Adrenal gland (tissue), 12 donors: Measurements from ENCODE around the gene FAM181B. TPM values are rescaled to one million over a fixed set of nuclear protein-coding genes. Genes with fewer than 3 reads are reported as not detected.
A peak's percentile ranks its signal among the peaks of the same experiment; 100 is the strongest.

Experiments
- DNase-seq, 7 donors: peaks; one replicate each; pipeline ENCODE4 v3.0.0-alpha.2; 2019 to 2020
- H3K27ac ChIP-seq, 5 donors: fragments of 200-600 bp; sonication (generic) in 4 of 5; 1 replicate in 3 of 5; 2 replicates in 2 of 5; pipeline versions ENCODE4 v1.5.1 to v1.8.0; 2016 to 2020; ENCODE audit warnings: mild to moderate bottlenecking in 1 of 5
- H3K27me3 ChIP-seq: fragments of 200-600 bp; 2 replicates; pipeline ENCODE4 v1.8.0; 2021
- H3K36me3 ChIP-seq, 2 donors: fragments of 200-600 bp; replicated peaks in 1 of 2; 1 replicate in 1 of 2; 2 replicates in 1 of 2; pipeline versions ENCODE4 v1.5.1 to v1.8.0; 2018 to 2022
- H3K4me1 ChIP-seq, 2 donors: fragments of 200-600 bp; replicated peaks in 1 of 2; 1 replicate in 1 of 2; 2 replicates in 1 of 2; pipeline versions ENCODE4 v1.5.1 to v1.8.0; 2018 to 2021
- H3K4me3 ChIP-seq, 4 donors: fragments of 200-600 bp; sonication (generic) in 3 of 4; one replicate each; pipeline ENCODE4 v1.5.1; 2016 to 2018
- H3K9me3 ChIP-seq, 3 donors: fragments of 200-600 bp; sonication (generic) in 1 of 3; replicated peaks in 1 of 3; 1 replicate in 2 of 3; 2 replicates in 1 of 3; pipeline versions ENCODE4 v1.5.1 to v1.8.0; 2016 to 2021
- POLR2A ChIP-seq, 2 donors: fragments of 450-650 bp; IDR thresholded peaks; one replicate each; pipeline ENCODE4 v1.6.1; 2017; ENCODE audit warnings: antibody characterized with exemption in 2 of 2, mild to moderate bottlenecking in 2 of 2, moderate library complexity in 1 of 2
- WGBS, 4 donors: extraction: QIAGEN DNeasy Blood & Tissue Kit in 2 of 4; methylation state at CpG; one replicate each; pipeline versions ENCODE4 v1.1.5 to v1.1.7; 2013 to 2017; 5-methylcytosine and 5-hydroxymethylcytosine counted together
- intact Hi-C, 2 donors: fragments of 100-400 bp; cut with DNase I; formaldehyde crosslinking; loops; one replicate each; pipeline versions ENCODE4 v1.14.1 to v1.15.0; 2022 to 2023
- polyA plus RNA-seq, 3 donors: library from polyadenylated mRNA; stranded (reverse); fragments of 200-250 nt in 2 of 3; fragments of 350-450 nt in 1 of 3; fragmentation: Illumina TruSeq in 1 of 3; extraction: RNeasy Lipid Tissue Mini Kit (QIAGEN cat#74804) in 1 of 3; gene quantifications; one replicate each; pipeline ENCODE4 v1.2.3, GENCODE V29; 2013 to 2014
- total RNA-seq, 9 donors: library from RNA; depleted of rRNA in 4 of 9; stranded (reverse); fragments of >200 nt in 4 of 9; fragments of 120-200 nt in 1 of 9; fragmentation: NEBNext Ultra II Directional in 1 of 9; extraction: Animal tissue kit (Norgen Biotek cat#: 25700) in 1 of 9; gene quantifications; one replicate each; pipeline versions ENCODE4 v1.1.0 to v1.2.4, GENCODE V29; 2013 to 2023
- TF ChIP-seq, protein P1 (sequence below), 6 experiments: fragments of 450-650 bp in 4 of 6; fragments of 200-600 bp in 2 of 6; sonication (generic) in 1 of 6; IDR thresholded peaks; 1 replicate in 5 of 6; 2 replicates in 1 of 6; pipeline versions ENCODE4 v1.5.1 to v1.8.0; 2016 to 2021; ENCODE audit warnings: antibody characterized with exemption in 6 of 6, mild to moderate bottlenecking in 2 of 6, moderate library complexity in 1 of 6
- donor health status: healthy with polysubstance abuse.
- donor health status: Bipolar disorder and iron deficiency.
- donor health status: DM: yes; HTN: yes; CAD: no.
- donor health status: DM: no; HTN: no; CAD: no.
- donor health status: DM: no; HTN: no; CAD: no.
- donor health status: DM: yes; HTN: yes; CAD: no.

Gene FAM181B
- total and polyA plus RNA-seq, 12 donors: 0.04 to 3.2 (median 0.99) TPM; not detected in 2

DNA sequence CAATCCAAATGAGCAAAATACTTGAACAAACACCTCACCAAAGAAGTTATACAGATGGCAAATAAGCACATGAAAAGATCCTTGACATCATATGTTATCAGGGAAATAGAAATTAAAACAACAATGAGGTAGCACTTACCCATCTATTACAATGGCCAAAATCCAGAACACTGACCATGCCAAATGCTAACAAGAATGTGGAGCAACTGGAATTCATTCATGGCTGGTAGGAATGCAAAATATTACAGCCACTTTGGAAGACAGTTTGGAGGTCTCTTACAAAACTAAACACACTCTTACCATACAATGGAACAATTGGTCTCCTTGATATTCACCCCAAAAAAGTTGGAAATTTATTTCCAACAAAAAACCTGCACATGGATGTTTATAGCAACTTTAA lies 19.1 kb upstream of the FAM181B start:
- DNase-seq: no peak
- no peak overlapping the region for H3K27ac ChIP-seq
- TF ChIP-seq, protein P1, sequence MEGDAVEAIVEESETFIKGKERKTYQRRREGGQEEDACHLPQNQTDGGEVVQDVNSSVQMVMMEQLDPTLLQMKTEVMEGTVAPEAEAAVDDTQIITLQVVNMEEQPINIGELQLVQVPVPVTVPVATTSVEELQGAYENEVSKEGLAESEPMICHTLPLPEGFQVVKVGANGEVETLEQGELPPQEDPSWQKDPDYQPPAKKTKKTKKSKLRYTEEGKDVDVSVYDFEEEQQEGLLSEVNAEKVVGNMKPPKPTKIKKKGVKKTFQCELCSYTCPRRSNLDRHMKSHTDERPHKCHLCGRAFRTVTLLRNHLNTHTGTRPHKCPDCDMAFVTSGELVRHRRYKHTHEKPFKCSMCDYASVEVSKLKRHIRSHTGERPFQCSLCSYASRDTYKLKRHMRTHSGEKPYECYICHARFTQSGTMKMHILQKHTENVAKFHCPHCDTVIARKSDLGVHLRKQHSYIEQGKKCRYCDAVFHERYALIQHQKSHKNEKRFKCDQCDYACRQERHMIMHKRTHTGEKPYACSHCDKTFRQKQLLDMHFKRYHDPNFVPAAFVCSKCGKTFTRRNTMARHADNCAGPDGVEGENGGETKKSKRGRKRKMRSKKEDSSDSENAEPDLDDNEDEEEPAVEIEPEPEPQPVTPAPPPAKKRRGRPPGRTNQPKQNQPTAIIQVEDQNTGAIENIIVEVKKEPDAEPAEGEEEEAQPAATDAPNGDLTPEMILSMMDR (IDR thresholded peaks at IDR 0.05): no peak
- no peak for TF ChIP-seq POLR2A (IDR thresholded peaks at IDR 0.05)
- no peaks in the 10 kb centered on the region for H3K27me3 ChIP-seq
- H3K4me3 ChIP-seq: no peak overlapping the region
- no peaks in the 10 kb centered on the region for H3K9me3 ChIP-seq
- H3K4me1 ChIP-seq: no peaks in the 10 kb centered on the region
- intact Hi-C loops: no loop called here
- no peaks in the 10 kb centered on the region for H3K36me3 ChIP-seq

DNA sequence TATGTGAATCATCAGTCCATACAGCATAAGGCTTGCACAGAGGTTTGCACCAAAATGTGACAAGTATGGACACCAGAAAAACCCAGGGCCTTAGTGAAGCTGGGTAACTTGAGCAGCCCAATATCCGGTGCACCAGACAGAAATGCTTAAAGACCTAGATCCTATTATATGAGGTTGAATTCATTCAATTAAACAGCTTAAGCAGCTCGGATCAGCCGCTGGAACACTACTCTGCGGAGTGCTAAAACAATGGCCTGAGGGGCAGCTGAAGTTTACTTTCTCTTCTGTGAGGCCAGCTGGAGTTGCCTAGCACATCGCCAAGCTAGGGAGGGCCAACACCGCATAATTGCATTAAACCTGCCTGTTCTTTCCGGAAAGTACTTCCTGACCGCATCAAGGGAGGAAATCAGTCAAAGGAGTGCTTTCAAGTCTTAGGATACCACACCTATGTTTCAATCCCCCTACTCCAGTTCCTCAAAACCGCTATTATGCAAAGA lies 17.0 kb upstream of the FAM181B start:
- WGBS, 4 donors: 50 to 76% (median 61%) methylated on average over 9 of the region's 9 CpGs
- H3K4me3 ChIP-seq: no peak overlapping the region
- no peak for TF ChIP-seq POLR2A (IDR thresholded peaks at IDR 0.05)
- TF ChIP-seq, protein P1 (IDR thresholded peaks at IDR 0.05): no peak
- no peaks in the 10 kb centered on the region for H3K27me3 ChIP-seq
- H3K9me3 ChIP-seq: no peaks in the 10 kb centered on the region
- H3K4me1 ChIP-seq: no peaks in the 10 kb centered on the region
- H3K36me3 ChIP-seq: no peaks in the 10 kb centered on the region
- peak overlapping the region in 1 of 5 donors; percentile 28 for H3K27ac ChIP-seq
- intact Hi-C loops: no loop called here
- DNase-seq: peak in 1 of 7 donors; percentile 85

DNA sequence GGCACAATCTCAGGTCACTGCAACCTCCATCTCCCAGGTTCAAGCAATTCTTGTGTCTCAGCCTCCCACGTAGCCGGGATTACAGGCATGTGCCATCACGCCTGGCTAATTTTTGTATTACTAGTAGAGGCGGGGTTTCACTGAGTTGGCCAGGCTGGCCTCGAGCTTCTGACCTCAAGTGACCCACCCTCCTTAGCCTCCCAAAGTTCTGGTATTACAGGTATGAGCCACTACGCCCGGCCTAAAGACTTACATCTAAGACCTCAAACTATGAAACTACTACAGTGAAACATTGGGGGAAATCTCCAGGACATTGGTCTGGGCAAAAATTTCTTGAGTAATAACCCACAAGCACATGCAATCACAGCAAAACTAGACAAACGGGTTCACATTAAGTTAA lies 13.8 kb upstream of the FAM181B start:
- no peaks in the 10 kb centered on the region for H3K27me3 ChIP-seq
- no peak overlapping the region for H3K27ac ChIP-seq
- WGBS, 4 donors: 84 to 91% (median 88%) methylated on average over 8 of the region's 8 CpGs
- TF ChIP-seq POLR2A (IDR thresholded peaks at IDR 0.05): no peak
- TF ChIP-seq, protein P1 (IDR thresholded peaks at IDR 0.05): no peak
- intact Hi-C loops: no loop called here
- no peaks in the 10 kb centered on the region for H3K4me1 ChIP-seq
- no peak overlapping the region for H3K4me3 ChIP-seq
- no peak for DNase-seq
- H3K9me3 ChIP-seq: no peaks in the 10 kb centered on the region
- H3K36me3 ChIP-seq: no peaks in the 10 kb centered on the region

DNA sequence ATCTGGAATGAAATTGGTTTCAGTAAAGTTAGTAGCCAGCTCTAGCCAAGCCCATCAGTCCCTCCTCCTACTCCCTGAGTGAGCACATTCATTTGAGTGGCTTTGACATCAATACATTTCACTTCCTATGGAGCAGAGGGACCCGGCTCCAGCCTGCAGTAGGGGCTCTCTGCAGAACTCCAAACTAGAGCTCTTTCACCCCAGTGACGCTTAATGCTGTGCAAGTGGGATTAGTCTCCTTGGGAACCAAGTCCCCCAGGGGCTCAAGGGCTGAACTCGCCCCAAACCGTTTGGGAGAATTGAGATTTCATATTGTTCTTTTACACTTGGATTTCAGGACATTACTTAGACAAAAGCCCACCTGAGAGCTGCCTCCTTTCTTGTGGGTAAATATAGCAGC lies 4.4 kb upstream of the FAM181B start:
- 39 to 61% (median 56%) methylated on average over 4 of the region's 4 CpGs for WGBS, 4 donors
- no peak overlapping the region for H3K27ac ChIP-seq
- intact Hi-C loops: no loop called here
- H3K36me3 ChIP-seq: no peaks in the 10 kb centered on the region
- peaks cover 8% of the 10 kb centered on the region for H3K27me3 ChIP-seq
- H3K4me3 ChIP-seq: no peak overlapping the region
- TF ChIP-seq POLR2A (IDR thresholded peaks at IDR 0.05): no peak
- TF ChIP-seq, protein P1 (IDR thresholded peaks at IDR 0.05): no peak
- no peaks in the 10 kb centered on the region for H3K4me1 ChIP-seq
- no peak for DNase-seq
- no peaks in the 10 kb centered on the region for H3K9me3 ChIP-seq
